Testis (tissue), 3 donors: Measurements from ENCODE around the gene ARHGEF28. TPM values are rescaled to one million over a fixed set of nuclear protein-coding genes. Genes with fewer than 3 reads are reported as not detected.
A peak's percentile ranks its signal among the peaks of the same experiment; 100 is the strongest.

Source experiments
- DNase-seq: peaks from one replicate; pipeline ENCODE4 v3.0.0-alpha.2; 2019
- H3K27ac ChIP-seq, 2 donors: fragments of 200-600 bp; sonication (generic); one replicate each; pipeline ENCODE4 v1.5.1; 2019
- H3K27me3 ChIP-seq: fragments of 200-600 bp; sonication (generic); one replicate; pipeline ENCODE4 v1.5.1; 2019
- H3K36me3 ChIP-seq: fragments of 200-600 bp; sonication (generic); one replicate; pipeline ENCODE4 v1.5.1; 2017; ENCODE audit warnings: low read depth; ENCODE audit errors: missing control alignments
- H3K4me1 ChIP-seq: fragments of 200-600 bp; sonication (generic); one replicate; pipeline ENCODE4 v1.5.1; 2019
- H3K4me3 ChIP-seq, 2 donors: fragments of 200-600 bp; sonication (generic); one replicate each; pipeline ENCODE4 v1.5.1; 2017 to 2019
- H3K9me3 ChIP-seq: fragments of 200-600 bp; sonication (generic); one replicate; pipeline ENCODE4 v1.5.1; 2017
- POLR2A ChIP-seq: fragments of 450-650 bp; IDR thresholded peaks from one replicate; pipeline ENCODE4 v1.6.1; 2017; ENCODE audit warnings: antibody characterized with exemption, mild to moderate bottlenecking, moderate library complexity
- WGBS, 2 donors: methylation state at CpG; one replicate each; pipeline ENCODE4 v1.1.5; 2018; 5-methylcytosine and 5-hydroxymethylcytosine counted together
- intact Hi-C: fragments of 100-400 bp; cut with DNase I; formaldehyde crosslinking; loops from one replicate; pipeline ENCODE4 v1.15.1; 2023; ENCODE audit warnings: low total_unique reads
- polyA plus RNA-seq: library from polyadenylated mRNA; stranded (reverse); fragments of 350-450 nt; fragmentation: Illumina TruSeq; extraction: RNeasy Lipid Tissue Mini Kit (QIAGEN cat#74804); gene quantifications from one replicate; pipeline ENCODE4 v1.2.3, GENCODE V29; 2014; ENCODE audit warnings: low read depth, low replicate concordance; ENCODE audit not compliant: insufficient read depth
- total RNA-seq, 2 donors: library from RNA; depleted of rRNA; stranded (reverse); fragments of >200 nt; gene quantifications; one replicate each; pipeline ENCODE4 v1.2.3, GENCODE V29; 2016
- TF ChIP-seq, protein P1 (sequence below), 3 experiments: fragments of 450-650 bp in 2 of 3; fragments of 200-600 bp in 1 of 3; sonication (generic) in 1 of 3; IDR thresholded peaks; one replicate each; pipeline ENCODE4 v1.5.1; 2016 to 2019; ENCODE audit warnings: antibody characterized with exemption in 3 of 3, mild to moderate bottlenecking in 2 of 3, moderate library complexity in 1 of 3

ARHGEF28 gene
- total and polyA plus RNA-seq, 3 donors from 2014 or later: 3.9 to 8.7 (median 8.0) TPM

DNA sequence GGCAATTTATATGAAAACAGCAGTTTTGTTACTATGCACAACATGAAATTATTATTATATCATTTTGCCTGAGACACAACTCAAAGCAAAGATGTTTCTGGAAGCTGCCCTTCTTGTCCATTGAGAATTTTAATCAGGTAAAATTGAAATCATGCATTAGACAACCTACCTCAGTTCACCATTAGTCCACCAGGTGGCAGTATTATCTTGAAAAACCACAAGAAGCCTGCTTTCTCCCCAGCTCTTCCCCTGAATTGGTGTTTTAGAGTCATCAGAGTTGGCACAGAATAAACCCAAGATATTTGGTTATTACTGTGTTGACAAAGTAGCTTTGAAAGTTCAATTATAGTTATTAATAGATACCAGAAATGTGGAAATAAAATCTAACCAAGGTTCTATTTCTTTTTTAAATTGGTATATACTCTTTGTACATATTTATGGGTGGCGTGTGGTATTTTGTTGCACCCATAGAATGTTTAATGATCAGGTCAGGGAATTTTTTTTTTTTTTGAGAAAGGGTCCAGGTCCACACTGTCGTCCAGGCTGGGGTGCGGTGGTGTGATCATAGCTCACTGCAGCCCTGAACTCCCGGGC lies 34.8 kb upstream of the ARHGEF28 start:
- TF ChIP-seq, protein P1, sequence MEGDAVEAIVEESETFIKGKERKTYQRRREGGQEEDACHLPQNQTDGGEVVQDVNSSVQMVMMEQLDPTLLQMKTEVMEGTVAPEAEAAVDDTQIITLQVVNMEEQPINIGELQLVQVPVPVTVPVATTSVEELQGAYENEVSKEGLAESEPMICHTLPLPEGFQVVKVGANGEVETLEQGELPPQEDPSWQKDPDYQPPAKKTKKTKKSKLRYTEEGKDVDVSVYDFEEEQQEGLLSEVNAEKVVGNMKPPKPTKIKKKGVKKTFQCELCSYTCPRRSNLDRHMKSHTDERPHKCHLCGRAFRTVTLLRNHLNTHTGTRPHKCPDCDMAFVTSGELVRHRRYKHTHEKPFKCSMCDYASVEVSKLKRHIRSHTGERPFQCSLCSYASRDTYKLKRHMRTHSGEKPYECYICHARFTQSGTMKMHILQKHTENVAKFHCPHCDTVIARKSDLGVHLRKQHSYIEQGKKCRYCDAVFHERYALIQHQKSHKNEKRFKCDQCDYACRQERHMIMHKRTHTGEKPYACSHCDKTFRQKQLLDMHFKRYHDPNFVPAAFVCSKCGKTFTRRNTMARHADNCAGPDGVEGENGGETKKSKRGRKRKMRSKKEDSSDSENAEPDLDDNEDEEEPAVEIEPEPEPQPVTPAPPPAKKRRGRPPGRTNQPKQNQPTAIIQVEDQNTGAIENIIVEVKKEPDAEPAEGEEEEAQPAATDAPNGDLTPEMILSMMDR (IDR thresholded peaks at IDR 0.05): peak; percentile 91 to 97 (median 97)
- no peak for TF ChIP-seq POLR2A
- Histone ChIP-seq H3K27me3 (no peaks in the 10 kb centered on the region), H3K27ac (no peak overlapping the region), H3K9me3 (no peaks in the 10 kb centered on the region), H3K4me3 (no peak overlapping the region), H3K36me3 (no peaks in the 10 kb centered on the region), H3K4me1 (no peaks in the 10 kb centered on the region)
- WGBS, 2 donors: 53 to 61% methylated on average over 4 of the region's 4 CpGs
- intact Hi-C loops: loop anchor here (2.0 kb wide), 1 partner anchor 202 kb away; no protein-coding TSS in a partner anchor
- DNase-seq: peak; percentile 70

DNA sequence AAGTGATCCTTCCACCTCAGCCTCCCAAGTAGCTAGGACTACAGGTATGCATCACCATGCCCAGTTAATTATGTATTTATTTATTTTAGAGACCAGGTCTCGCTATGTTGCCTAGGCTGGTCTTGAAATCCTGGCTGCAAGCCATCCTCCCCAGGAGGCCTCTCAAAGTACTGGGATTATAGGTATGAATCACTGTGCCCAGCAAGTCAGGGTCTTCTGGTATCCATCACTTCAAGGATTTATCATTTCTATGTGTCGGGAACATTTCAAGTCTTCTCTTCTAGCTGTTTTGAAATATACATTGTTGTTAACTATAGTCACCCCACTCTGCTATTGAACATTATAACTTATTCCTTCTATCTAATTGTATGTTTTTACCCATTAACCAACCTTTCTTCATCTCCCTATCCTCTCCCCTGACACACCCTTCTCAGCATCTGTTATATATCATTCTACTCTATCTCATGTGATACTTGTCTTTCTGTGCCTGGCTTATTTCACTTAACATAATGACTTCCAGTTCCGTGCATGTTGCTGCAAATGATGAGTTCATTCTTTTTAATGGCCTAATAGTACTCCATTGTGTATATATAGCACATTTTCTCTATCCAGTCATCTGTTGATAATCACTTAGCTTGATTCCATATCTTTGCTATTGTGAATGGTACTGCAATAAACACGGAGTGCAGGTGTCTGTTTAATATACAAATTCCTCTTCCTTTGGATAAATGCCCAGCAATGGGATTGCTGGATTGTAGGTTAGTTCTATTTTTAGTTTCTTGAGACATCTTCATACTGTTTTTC lies 34.1 kb upstream of the ARHGEF28 start:
- no peaks in the 10 kb centered on the region for H3K9me3 ChIP-seq
- no peaks in the 10 kb centered on the region for H3K4me1 ChIP-seq
- no peak overlapping the region for H3K27ac ChIP-seq
- no peaks in the 10 kb centered on the region for H3K27me3 ChIP-seq
- H3K36me3 ChIP-seq: no peaks in the 10 kb centered on the region
- H3K4me3 ChIP-seq: no peak overlapping the region
- WGBS, 2 donors: 64 to 66% methylated on average over 4 of the region's 4 CpGs
- no peak for DNase-seq
- TF ChIP-seq, protein P1 (IDR thresholded peaks at IDR 0.05): no peak
- TF ChIP-seq POLR2A: no peak
- intact Hi-C loops: loop anchor here (2.0 kb wide), 1 partner anchor 201 kb away; no protein-coding TSS in a partner anchor

DNA sequence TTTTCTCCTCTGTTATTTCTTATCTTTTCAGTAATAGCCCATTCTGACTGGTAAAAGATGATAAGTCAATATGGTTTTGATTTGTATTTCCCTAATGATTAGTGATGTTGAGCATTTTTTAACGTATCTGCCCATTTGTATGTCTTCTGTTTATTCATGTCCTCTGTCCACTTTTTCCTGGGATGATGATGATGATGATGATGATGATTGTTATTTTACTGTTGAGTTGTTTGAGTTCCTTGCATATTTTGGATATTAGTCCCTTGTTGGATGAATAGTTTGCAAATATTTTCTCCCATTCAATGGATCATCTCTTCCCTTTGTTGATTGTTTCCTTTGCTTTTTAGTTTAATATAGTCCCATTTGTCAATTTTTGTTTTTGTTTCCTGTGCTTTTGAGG lies 33.4 kb upstream of the ARHGEF28 start:
- intact Hi-C loops: no loop called here
- TF ChIP-seq, protein P1 (IDR thresholded peaks at IDR 0.05): no peak
- no peak for TF ChIP-seq POLR2A
- no peak for DNase-seq
- no peak overlapping the region for H3K27ac ChIP-seq
- no peaks in the 10 kb centered on the region for H3K27me3 ChIP-seq
- no peaks in the 10 kb centered on the region for H3K4me1 ChIP-seq
- WGBS, 2 donors: 71 to 72% methylated on average over 1 of the region's 1 CpG
- H3K9me3 ChIP-seq: no peaks in the 10 kb centered on the region
- H3K36me3 ChIP-seq: no peaks in the 10 kb centered on the region
- H3K4me3 ChIP-seq: no peak overlapping the region

DNA sequence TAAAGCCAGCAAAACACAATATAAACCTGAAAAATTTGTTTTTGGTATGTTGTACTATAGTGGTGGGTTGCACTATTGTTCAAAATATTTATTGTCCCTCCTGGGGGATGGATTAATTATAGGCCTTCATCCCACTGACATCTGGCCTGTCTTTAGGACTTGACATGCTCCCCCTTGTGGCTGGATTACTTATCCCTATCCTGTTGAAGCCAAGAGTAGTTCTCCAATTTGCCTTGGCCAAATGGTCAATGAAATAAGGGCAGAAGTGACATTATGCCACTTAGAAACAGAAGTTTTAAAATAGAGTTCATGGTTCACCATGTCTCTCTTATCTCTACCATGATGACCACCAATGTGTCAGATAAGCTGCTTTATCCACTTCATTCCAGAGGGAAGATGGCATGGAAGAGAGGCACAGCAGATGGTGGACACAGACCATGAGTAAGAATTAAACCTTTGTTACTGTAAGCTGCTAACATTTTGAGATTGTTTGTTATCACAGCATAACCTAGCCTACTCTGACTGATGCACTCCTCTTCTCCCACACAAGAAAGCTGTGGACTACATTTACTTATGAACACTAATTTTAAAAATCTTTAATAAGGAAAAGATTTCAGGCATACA lies 29.2 kb upstream of the ARHGEF28 start:
- Histone ChIP-seq H3K27ac (no peak overlapping the region), H3K4me1 (no peaks in the 10 kb centered on the region), H3K9me3 (no peaks in the 10 kb centered on the region), H3K36me3 (no peaks in the 10 kb centered on the region), H3K4me3 (no peak overlapping the region), H3K27me3 (no peaks in the 10 kb centered on the region)
- TF ChIP-seq, protein P1 (IDR thresholded peaks at IDR 0.05): peak in 2 of 3 experiments; percentile 21 to 54
- TF ChIP-seq POLR2A: no peak
- intact Hi-C loops: no loop called here
- DNase-seq: peak; percentile 36
